Measurements from ENCODE around the gene C11orf86.
A peak's percentile ranks its signal among the peaks of the same experiment; 100 is the strongest.
"Not testable (repeated sequence)": the region's sequence is repeated elsewhere in the genome, so short reads cannot be mapped to it uniquely, and the experiment has no call there.

The C11orf86 gene

GRCh38 chr11:66974724-66975404 lies at the start of gene C11orf86:
Gene C11orf86, plus strand, starts transcription at chr11:66975304. Its CDS starts 59 bp downstream, at chr11:66975363.
- no peak for DNase-seq

- no peak for DNase-seq
Measured at GRCh38 chr11:66929753-66930152, 45.4 kb upstream of the C11orf86 start.

DNA sequence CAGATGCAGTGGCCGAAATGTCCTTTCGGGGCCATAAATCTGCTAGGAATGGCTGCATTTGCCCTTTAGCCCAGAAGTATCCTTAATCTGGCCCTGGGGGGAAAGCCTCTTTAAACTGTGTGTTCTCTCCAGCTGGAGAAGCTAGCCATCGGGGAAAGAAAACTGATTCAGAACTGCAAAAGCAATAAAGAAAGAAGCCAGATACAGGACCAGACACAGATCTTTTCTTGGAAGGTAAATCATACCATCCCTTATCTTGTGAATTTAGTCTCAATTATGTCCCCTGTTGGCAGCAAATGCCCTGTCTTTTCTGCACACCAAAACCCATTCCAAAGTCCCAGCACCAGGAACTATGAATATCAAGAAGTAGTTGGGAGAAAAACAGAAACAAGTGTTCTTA lies 42.6 kb upstream of the C11orf86 start:
- no peak for DNase-seq

- DNase-seq: no peak
Measured at GRCh38 chr11:66933531-66933930, 41.6 kb upstream of the C11orf86 start.

GRCh38 chr11:66934950-66935779 lies 39.9 kb upstream of the C11orf86 start:
- DNase-seq: peak; percentile 92

- peak; percentile 59 for DNase-seq
Measured at GRCh38 chr11:66936311-66936711, 38.8 kb upstream of the C11orf86 start.

DNA sequence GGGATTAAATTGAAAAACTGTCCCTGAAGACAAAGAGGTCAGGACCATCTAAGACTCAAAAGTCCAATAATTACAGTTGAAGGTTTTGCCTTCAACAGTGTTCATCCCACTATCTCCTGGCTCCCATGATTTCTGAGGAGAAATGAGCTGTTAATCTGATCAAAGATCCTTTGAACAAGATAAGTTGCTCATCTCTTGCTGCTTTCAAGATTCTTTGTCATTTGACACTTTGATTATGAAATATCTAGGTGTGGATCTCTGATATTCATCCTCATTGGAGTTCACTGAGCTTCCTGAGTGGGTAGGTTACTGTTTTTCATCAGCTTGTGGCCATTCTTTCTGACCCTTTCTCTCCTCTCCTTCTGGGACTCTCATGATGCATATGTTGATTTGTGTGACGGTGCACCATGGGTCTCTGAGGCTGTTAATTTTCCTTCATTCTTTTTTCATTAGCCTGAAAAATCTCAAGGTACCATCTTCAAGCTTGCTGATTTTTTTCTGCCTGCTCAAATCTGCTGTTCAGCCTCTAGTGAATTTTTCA lies 37.8 kb upstream of the C11orf86 start:
- DNase-seq: no peak

GRCh38 chr11:66938582-66939135 lies 36.4 kb upstream of the C11orf86 start:
- DNase-seq: no peak

- no peak for DNase-seq
Measured at GRCh38 chr11:66950112-66950535, 25.0 kb upstream of the C11orf86 start.

DNA sequence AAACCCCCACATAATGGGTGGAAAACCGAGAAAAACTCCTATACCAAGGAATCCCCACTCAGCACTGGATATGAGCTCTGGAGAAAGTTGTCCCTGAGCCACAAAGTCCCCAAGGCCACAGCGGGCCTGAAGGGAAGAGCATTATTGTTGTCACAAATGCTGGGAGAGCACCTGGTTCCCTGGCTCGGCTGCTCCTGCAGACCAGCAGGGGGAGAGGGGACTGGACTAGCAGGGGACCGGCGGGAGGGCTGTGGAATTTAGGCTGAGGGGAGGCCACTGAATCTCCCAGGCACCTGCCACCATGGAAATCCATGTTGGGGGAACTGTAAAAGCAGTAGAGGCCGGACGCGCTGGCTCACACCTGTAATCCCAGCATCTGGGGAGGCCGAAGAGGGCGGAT lies 24.0 kb upstream of the C11orf86 start:
- DNase-seq: no peak

DNA sequence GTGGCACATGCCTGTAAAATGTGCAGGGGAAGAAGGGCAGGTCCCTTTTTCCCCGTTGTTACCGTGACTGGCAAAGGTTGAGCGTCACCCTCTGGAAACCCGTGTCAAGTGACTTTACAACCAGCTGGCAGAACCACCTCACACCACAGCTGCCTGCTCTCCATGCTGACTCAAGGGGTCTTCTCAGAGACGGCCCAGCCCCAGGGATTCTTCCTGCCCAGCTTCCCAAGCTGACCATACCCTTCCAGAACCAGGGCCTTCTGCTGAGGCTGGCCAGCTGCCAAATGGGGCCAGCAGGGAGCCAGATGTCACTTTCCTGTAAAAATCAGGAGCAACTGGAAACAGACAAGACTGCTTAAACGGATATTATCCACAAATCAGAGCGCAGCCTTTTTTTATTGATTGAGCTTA lies 23.2 kb upstream of the C11orf86 start:
- no peak for DNase-seq

DNA sequence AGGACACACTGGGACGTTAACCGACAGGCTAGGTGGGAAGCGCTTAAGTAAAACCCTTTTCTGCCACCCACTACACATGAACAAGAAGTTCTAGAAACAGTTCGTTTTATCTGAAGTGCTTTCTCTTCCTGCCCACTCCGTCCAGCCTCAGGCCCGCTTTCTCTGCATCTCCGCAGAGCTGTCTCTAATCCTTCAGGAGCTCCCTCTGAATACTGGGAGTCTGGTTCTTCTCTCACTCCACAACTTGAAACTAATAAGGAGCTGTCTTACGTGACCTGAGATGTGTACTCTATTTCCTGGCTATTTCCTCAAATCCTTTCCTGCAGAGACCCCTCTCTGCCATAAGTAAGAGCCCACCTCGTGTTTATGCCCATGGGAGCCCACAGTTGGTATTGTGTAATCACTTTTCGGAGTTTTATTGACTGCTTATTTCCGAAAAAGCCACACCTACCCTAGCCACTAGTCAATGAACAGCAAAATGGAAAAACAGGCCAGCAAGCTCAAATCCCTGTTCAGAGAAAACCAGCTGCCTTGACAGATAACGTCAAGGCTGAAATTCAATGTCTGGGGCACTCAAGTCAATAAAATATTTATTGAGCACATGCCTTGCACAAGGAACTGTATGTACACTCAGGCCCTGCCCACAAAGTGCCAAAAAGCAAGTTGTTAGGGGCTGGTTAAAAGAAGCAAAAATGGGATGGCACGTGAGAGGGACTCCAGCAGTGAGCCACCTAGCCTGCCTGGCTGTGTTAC lies 21.8 kb upstream of the C11orf86 start:
- DNase-seq: no peak

DNA sequence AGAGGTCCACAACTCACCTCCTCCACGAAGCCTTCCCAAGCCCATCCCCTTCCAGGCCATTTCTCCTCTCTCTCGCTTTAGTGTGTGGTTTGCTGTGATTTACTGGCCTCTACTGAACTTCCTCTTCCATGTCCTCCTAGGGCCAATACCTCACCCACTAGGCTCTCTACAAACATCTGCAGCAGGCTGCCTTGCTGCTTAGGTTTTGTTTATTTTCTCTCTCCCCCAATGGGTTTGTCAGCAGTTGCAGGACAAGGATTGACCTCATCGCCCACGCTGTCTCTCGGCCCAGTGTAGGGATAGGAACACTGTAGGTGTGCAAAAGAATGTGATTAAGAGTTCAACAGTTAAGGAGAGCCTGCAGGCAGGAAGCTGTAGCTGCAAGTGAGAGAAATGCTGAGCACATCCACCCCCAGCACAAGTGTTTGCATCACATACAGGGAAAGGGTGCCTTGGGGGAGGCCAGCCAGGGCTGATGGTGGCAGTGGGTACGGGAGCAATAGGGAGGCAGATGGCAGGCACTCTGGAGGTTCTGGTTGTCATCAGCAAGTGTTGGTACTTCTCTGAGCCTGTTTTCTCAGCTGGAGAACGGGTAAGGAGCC lies 18.3 kb upstream of the C11orf86 start:
- peak; percentile 23 for DNase-seq

DNA sequence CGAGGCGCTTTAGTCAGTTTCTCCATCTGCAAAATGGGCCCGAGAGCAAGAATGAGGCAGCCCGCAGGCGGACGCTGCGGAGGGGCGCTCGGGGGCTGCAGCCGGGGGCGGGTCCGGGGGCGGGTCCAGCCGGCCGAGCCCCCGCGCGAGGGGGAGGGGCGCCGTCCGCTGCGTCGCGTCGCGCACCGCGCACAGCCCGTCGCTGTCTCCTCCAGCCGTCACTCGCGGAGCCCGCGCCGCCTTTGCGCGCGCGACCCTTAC lies 17.2 kb upstream of the C11orf86 start:
- no peak for DNase-seq

GRCh38 chr11:66958232-66958955 lies 16.7 kb upstream of the C11orf86 start, which contains the start of gene PC:
Gene PC, minus strand, starts transcription at chr11:66958383. Its CDS starts 86,224 bp downstream, at chr11:66872159.
- DNase-seq: peak; percentile 99

DNA sequence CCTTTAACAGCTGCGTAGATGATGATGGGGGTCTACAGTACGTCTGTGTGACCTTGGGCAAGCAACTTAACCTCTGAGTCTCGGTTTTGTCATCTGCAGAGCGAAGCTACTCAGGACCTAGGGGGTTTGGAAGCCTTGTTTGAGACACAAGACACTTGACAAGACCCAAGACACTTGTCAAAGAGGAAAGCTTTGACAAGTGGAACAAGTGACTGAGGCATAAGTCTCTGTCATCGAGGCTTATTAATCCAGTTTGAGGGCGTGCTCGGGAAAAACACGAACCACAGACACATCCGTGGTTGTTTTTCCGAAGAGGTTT lies 16.2 kb upstream of the C11orf86 start:
- no peak for DNase-seq

GRCh38 chr11:66961691-66962213 lies 13.4 kb upstream of the C11orf86 start:
- DNase-seq: not testable (repeated sequence)

GRCh38 chr11:66962247-66962646 lies 12.9 kb upstream of the C11orf86 start:
- no peak for DNase-seq

GRCh38 chr11:66962801-66963200 lies 12.3 kb upstream of the C11orf86 start:
- DNase-seq: no peak

DNA sequence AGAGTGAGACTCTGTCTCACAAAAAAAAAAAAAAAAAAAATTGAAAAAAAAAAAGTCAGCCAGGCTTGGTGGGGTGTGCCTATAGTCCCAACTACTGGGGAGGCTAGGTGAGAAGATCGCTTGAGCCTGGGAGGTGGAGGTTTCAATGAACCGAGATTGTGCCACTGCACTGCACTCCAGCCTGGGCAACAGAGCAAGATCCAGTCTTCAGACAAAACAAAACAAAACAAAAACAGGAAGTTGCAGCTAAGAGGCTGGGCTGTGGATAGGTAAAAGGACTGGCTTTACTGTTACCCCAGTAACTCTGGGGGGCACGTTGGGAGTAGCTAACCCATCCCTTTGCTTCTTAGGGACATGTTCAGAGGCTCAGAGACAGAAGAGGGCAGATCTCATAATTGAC lies 10.6 kb upstream of the C11orf86 start:
- no peak for DNase-seq

- DNase-seq: no peak
Measured at GRCh38 chr11:66966351-66966750, 8.8 kb upstream of the C11orf86 start.
